ENCODE data around the gene KCTD6.

GRCh38 chr3:58521917-58522631 lies 30.2 kb downstream of the KCTD6 start:
- TF ChIP-seq, protein P1, sequence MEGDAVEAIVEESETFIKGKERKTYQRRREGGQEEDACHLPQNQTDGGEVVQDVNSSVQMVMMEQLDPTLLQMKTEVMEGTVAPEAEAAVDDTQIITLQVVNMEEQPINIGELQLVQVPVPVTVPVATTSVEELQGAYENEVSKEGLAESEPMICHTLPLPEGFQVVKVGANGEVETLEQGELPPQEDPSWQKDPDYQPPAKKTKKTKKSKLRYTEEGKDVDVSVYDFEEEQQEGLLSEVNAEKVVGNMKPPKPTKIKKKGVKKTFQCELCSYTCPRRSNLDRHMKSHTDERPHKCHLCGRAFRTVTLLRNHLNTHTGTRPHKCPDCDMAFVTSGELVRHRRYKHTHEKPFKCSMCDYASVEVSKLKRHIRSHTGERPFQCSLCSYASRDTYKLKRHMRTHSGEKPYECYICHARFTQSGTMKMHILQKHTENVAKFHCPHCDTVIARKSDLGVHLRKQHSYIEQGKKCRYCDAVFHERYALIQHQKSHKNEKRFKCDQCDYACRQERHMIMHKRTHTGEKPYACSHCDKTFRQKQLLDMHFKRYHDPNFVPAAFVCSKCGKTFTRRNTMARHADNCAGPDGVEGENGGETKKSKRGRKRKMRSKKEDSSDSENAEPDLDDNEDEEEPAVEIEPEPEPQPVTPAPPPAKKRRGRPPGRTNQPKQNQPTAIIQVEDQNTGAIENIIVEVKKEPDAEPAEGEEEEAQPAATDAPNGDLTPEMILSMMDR (IDR thresholded peaks at IDR 0.05 in 8 of 11, conservative IDR thresholded peaks at IDR 0.05 in 3 of 11) = no peak
- TF ChIP-seq POLR2A (IDR thresholded peaks at IDR 0.05) = no peak
